LNCaP clone FGC (cell line): ENCODE measurements around the gene SRPK2.

Experiments
- DNase-seq: peaks from one replicate; pipeline ENCODE4 v3.0.0-alpha.2; 2011; ENCODE audit warnings: low read depth
- H3K4me3 ChIP-seq: 2 replicates; pipeline ENCODE4 v1.5.1; 2011; ENCODE audit warnings: mild to moderate bottlenecking, low read depth, low read length, control low read depth
- CTCF ChIP-seq: IDR thresholded peaks from 2 replicates; pipeline ENCODE4 v1.5.1; 2012; ENCODE audit warnings: mild to moderate bottlenecking; ENCODE audit not compliant: control insufficient read depth, insufficient read depth; ENCODE audit errors: extremely low read depth

Gene SRPK2

GRCh38 chr7:105319578-105319977 is 69.1 kb downstream of the SRPK2 start:
- no peak overlapping the region for H3K4me3 ChIP-seq
- no peak for TF ChIP-seq CTCF
- no peak for DNase-seq

GRCh38 chr7:105316578-105317344 is 72.0 kb downstream of the SRPK2 start:
- no peak overlapping the region; the same call in 1 of the 2 replicates for H3K4me3 ChIP-seq
- peak; percentile 28 for DNase-seq
- TF ChIP-seq CTCF, result no peak

- DNase-seq, result no peak
- no peak for TF ChIP-seq CTCF
- no peak overlapping the region for H3K4me3 ChIP-seq
Observed at GRCh38 chr7:105315357-105315756, 73.4 kb downstream of the SRPK2 start.

GRCh38 chr7:105309235-105310169 is 79.2 kb downstream of the SRPK2 start:
- no peak for TF ChIP-seq CTCF
- no peak overlapping the region for H3K4me3 ChIP-seq
- no peak for DNase-seq

GRCh38 chr7:105307163-105307672 is 81.5 kb downstream of the SRPK2 start:
- TF ChIP-seq CTCF, result no peak
- H3K4me3 ChIP-seq, result no peak overlapping the region
- no peak for DNase-seq

- H3K4me3 ChIP-seq, result no peak overlapping the region
- DNase-seq, result no peak
- no peak for TF ChIP-seq CTCF
Observed at GRCh38 chr7:105306298-105306748, 82.4 kb downstream of the SRPK2 start.
